GM21515 (cell line): Measurements from ENCODE around the gene TMC1.

Experiments used
- ATAC-seq: cut with Tn5 transposase; IDR thresholded peaks from one replicate; pipeline ENCODE4 v1.9.1; 2021; ENCODE audit not compliant: unreplicated experiment

Gene TMC1

GRCh38 chr9:72565535-72565934 is 44.1 kb downstream of the TMC1 start:
- ATAC-seq, result no peak

DNA sequence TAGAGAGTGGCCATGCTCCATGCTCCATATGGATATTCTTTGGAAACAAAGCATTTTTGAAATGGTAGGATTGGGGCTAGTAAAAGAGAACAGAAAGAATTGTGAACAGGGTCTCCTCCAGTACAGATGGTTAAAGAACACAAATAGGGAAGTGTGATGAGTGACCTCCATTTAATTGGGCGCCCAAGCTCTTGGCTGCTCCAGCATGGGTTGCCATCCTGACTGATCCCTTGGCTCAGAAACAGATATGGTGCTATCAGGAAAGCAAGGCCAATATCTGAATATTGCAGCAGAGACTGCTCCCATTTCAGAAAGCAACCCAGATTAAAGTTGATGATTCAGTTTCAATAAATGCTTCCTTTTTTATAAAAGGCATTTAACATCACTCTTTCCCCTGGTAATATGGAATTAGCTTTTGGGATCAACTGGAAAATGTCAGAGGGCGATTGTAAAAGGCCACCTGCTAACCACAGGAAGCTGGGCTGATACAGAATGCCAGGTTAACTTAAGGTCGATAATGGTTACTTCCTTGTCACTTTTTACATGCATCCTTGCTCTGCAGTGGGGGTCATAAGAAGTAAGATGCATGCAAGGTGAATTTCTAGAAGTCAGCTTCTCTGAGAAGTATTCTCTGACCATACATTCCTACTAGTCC is 52.9 kb downstream of the TMC1 start:
- ATAC-seq, result no peak

GRCh38 chr9:72575666-72576065 is 54.3 kb downstream of the TMC1 start:
- ATAC-seq, result no peak

- ATAC-seq, result no peak
These were observed 54.7 kb downstream of the TMC1 start for GRCh38 chr9:72576087-72576486.

DNA sequence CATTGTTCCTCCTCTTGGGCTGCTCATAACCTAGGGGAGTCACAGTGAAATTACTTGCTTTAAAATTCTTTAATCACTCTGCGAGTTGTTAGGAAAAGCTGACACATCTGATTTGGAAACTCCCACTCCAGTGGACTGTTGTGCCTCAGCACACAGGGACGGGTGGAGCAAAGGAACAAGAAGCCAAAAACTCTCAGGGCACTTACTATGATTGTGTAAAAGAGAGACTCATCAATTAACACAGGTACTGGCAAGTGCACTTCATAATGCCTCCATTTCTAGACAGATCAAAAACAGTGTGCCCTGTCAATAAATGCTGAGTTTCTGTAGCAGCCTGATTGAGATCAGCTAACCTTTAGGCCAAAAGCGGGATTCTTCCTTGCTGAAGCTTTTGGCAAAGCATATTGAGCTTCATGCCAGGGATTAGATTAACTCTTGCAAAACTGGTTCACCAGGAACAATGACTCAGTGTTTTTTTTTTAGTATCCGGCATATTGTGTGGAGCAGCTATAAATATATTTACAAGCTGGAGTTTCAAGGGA is 55.9 kb downstream of the TMC1 start:
- ATAC-seq, result no peak

DNA sequence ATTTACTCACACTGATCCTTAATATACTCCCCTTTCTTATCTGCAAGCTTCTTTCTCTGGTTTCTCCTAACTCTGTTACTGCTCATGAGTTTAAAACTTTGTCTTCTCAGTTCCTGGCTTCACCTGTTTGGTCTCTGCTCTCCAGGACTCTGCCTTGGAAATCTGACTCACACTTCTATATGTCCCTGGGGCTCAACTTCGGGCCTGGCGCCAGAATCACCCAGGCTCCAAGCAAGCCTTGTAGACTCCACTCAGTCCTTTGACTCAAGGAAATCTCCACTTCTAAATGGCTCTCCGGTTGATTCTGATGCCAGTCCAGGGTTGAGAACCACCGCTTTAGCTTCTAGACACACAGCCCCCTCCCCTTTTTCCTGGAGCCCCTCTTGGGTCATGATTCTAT is 57.8 kb downstream of the TMC1 start:
- ATAC-seq, result no peak

- ATAC-seq, result no peak
These were observed 58.6 kb downstream of the TMC1 start for GRCh38 chr9:72579880-72580550.

DNA sequence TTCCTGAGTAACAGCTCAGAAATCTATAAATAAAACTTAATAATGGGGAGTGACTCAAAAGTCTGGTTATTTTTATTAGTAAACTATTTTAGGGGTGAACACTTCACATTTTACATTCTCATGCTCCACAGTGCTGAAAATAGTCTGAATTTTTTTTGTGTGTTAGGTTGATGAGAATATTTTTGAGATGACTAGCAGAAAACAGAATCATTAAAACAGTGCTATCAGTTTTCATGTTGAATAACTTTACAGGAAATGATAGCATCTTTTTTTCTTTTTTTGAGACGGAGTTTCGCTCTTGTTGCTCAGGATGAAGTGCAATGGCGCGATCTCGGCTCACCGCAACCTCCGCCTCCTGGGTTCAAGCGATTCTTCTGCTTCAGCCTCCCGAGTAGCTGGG is 60.3 kb downstream of the TMC1 start:
- no peak for ATAC-seq

DNA sequence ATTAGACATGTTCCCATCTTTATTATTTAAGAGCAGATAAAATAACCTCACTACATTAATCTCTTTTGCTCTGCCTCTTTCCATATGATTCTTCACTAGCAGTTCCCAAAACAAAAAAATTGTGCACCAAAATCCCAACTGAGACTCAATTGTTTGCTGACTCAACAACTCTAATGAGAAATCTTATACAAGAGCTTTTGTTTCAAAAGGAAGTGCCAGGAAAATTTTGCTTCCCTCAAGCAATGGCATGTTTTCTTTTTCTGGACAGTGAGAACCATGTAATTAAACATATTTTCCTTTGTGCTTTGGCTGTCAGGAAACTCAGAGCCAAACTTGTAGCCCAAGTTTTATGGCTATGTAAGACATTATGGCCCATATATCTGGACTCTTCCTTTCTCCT is 62.0 kb downstream of the TMC1 start:
- ATAC-seq, result no peak

- ATAC-seq, result no peak
These were observed 65.2 kb downstream of the TMC1 start for GRCh38 chr9:72586388-72587130.

GRCh38 chr9:72588336-72588735 is 66.9 kb downstream of the TMC1 start:
- ATAC-seq, result no peak

DNA sequence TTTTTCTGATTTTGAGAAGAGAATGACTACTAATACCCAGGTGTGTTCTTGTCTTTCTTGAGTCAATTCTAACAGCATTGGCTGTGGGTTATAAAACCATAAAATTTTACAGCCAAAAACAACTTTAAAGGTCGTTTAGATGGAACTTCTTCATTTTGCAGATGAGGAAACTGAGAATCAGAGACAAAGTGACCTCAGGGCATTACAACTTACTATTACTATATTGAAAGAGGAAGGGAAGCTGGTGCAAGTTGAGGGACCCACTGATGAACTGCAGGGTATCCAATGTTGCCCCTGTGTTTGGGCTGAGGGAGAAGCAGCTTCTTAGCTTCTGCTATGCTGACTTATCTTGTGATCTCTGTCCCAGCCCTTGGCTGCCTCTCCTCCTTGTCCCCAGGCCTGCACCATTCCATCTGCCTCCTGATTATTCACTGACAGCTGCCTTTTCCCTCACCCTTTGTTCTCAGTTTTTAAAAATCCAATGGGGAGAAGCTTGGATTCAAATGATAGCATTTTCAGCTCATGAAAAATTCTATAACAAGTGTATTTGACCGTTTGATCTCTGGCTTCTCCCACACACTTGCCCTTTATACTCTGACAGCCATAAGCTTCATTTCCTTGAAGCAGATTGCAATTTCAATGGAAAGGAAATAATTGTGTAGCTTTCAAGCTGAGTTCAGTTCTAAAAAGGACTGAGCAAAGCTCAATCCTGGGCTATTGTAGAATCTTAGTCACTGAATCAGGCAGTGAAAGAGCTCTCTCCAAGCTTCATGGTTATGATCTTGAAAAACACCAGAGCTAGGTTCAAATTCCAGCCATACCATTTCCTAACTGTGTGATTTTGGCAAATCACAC is 68.5 kb downstream of the TMC1 start:
- ATAC-seq, result no peak

DNA sequence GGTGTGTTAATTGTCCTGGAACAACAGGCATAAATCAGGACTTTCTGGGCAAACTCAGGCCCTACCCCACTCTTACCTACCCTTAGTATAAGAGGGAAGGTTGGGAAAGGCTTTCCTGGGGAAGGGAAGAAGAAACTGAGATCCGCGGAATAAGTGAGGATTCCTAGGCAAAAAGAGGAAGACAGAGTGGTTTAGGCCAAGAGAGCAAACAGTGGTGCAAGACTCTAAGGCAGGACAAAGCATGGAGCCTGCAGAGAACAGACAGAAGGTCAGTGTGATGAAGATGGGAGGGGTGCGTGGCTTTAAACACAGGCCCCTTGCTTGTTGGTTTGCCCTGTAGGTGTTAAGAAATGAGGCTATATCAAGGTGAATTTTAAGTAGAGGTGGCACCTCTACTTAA is 69.4 kb downstream of the TMC1 start:
- no peak for ATAC-seq

GRCh38 chr9:72592502-72593403 is 71.3 kb downstream of the TMC1 start:
- ATAC-seq, result no peak

GRCh38 chr9:72596451-72597180 is 75.2 kb downstream of the TMC1 start:
- ATAC-seq, result no peak

- no peak for ATAC-seq
These were observed 75.7 kb downstream of the TMC1 start for GRCh38 chr9:72597181-72597517.

GRCh38 chr9:72597601-72598000 is 76.2 kb downstream of the TMC1 start:
- ATAC-seq, result no peak

- ATAC-seq, result no peak
These were observed 77.2 kb downstream of the TMC1 start for GRCh38 chr9:72598639-72599038.

DNA sequence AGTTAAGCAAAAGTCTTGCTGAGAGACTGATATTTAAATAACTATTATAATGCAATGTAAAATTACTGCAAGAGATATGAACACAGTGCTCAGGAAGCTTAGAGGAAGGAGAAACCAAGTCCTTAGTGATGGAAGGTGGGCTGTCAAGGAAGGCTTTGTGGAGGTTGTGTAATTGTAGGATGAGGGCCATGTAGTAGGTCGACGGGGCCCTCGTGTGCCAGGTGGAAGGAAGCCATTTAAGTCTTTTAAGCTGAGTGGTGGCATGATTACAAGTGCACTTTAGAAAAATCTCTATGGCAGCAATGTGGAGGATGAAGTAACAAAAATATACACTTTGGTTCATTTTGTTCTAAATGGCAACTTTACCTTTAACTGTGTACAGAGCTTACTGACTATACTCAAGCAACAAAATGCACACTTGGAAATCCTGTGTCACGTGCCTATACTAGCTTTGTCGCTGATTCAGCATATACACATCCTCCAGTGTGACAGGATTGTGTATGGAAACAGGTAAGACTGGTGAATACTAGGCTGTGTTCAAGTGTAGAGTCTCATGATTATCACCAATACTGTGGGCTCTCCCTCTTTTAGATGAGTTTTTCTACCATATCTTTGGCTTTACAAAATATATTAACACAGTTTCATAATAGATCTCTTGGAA is 78.6 kb downstream of the TMC1 start:
- ATAC-seq, result no peak
